ENCODE measurements around the gene PTPRQ.

The PTPRQ gene

GRCh38 chr12:80698256-80698655 is 254.2 kb downstream of the PTPRQ start:
- no peak overlapping the region for H3K4me3 ChIP-seq (ENCODE audit: low read depth, low read length)
- TF ChIP-seq CTCF (IDR thresholded peaks at IDR 0.05; ENCODE audit: low read depth, low read length), result no peak

GRCh38 chr12:80698847-80699542 is 255.0 kb downstream of the PTPRQ start:
- H3K4me3 ChIP-seq (ENCODE audit: low read depth, low read length), result no peak overlapping the region
- TF ChIP-seq CTCF (IDR thresholded peaks at IDR 0.05; ENCODE audit: low read depth, low read length), result no peak

GRCh38 chr12:80700327-80700726 is 256.3 kb downstream of the PTPRQ start:
- TF ChIP-seq CTCF (IDR thresholded peaks at IDR 0.05; ENCODE audit: low read depth, low read length), result no peak

GRCh38 chr12:80701388-80701787 is 257.4 kb downstream of the PTPRQ start:
- H3K4me3 ChIP-seq (ENCODE audit: low read depth, low read length), result no peak overlapping the region
- TF ChIP-seq CTCF (IDR thresholded peaks at IDR 0.05; ENCODE audit: low read depth, low read length), result no peak

More at GRCh38 chr12:80700327-80700726, 256.3 kb downstream of the PTPRQ start:
- no peak overlapping the region for H3K4me3 ChIP-seq (ENCODE audit: low read depth, low read length)

GRCh38 chr12:80702889-80703805 is 259.1 kb downstream of the PTPRQ start:
- no peak for TF ChIP-seq CTCF (IDR thresholded peaks at IDR 0.05; ENCODE audit: low read depth, low read length)
- peak overlapping the region; percentile 8; the same call in 1 of the 2 replicates for H3K4me3 ChIP-seq (ENCODE audit: low read depth, low read length)

- no peak overlapping the region for H3K4me3 ChIP-seq (ENCODE audit: low read depth, low read length)
- no peak for TF ChIP-seq CTCF (IDR thresholded peaks at IDR 0.05; ENCODE audit: low read depth, low read length)
These were observed 260.4 kb downstream of the PTPRQ start for GRCh38 chr12:80704420-80704819.

All from WI38 (cell line).